ENCODE results near the gene BROX.
"Not testable (repeated sequence)": the region's sequence is repeated elsewhere in the genome, so short reads cannot be mapped to it uniquely, and the experiment has no call there.

BROX gene, protein sequence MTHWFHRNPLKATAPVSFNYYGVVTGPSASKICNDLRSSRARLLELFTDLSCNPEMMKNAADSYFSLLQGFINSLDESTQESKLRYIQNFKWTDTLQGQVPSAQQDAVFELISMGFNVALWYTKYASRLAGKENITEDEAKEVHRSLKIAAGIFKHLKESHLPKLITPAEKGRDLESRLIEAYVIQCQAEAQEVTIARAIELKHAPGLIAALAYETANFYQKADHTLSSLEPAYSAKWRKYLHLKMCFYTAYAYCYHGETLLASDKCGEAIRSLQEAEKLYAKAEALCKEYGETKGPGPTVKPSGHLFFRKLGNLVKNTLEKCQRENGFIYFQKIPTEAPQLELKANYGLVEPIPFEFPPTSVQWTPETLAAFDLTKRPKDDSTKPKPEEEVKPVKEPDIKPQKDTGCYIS

DNA sequence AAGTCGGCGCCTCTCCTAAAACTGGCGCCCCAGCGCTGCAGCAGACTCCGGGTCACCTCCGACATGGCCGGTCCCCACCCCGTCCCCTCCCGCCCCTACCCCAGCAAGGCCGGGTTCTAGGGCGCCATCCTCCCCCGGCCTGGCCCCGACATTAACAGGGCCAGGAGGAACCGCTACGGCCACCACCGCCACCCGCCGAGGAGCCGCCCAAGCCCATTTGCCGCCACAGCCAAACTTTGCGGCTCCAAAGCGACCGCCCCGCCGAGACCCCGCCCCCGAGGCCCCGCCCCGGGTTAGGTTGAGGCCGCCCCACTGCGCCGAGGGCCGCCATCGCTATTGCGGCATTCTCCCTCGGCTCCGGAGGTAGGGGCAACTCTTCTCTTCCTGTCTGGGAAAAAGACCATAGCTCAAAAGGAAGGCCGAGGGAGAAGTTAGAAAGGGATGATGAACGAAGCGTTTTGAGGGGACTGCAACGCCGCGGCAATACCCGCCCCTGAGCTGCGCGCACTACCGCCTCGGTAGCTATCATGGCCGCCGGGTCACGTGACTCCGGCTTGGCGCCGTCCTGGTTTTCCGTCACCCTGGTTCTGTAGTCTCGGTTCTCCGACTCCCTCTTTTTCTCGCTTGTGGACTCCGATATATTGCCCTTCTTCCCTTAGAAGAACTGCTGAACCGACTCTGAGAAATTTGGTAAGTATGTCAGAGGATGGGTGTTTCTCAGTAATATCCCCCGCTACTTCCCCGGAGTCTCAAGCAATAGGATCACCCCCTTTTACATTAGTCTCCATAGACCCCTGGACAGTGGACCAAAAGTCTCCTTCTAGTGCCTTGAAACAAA is at the start of gene BROX, which contains the start of gene AIDA:
Gene BROX, plus strand, starts transcription at position 312 of the 838 bp plus-strand sequence. CDS start 3,136 bp downstream, outside the sequence.
Gene AIDA, minus strand, starts transcription at position 239 of the 838 bp plus-strand sequence. Its CDS starts 174 bp downstream, at position 65.
- peak; percentile 89 for DNase-seq

DNA sequence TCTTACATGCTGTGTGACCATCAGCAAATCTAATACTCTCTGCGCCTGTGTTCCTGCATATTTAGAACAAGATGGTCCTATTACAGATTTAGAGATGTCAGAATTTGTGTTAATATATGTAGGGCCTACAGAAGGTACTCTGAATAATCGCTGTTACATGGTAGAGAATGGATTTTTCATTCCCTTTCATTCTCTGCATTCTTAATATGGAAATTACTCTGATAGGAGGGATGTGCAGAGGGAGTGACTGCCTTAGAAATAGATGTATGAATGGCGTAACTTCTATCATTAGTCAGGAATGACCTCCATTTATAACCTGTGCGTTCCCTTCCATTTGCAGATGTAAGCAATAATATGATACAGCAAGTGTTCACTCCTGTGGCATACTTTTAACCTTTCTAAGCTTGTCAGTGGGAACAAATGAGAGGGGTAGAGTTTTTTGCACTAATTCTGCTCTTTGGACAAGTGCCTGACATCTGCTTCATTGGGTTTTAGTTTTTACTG is 48.9 kb upstream of the BROX start:
- no peak for DNase-seq

DNA sequence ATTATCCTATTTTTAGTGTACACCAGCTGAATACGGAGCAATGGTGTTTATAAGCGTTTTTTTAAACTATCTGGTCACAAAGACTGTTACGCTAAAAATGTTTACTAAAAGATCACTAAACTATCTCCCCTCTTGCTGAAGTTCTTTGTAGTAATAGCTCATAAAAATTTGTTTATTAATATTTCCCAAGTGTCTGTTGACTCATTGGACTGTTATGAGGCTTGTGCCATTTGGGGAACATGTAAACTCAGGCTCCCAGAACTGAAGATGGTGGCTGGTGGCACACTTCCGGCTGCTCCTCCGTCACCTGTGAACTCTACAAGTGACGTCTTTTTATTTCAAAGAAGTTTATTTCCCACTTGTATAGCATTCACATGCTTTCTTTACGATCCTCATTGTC is 46.4 kb upstream of the BROX start:
- no peak for DNase-seq

DNA sequence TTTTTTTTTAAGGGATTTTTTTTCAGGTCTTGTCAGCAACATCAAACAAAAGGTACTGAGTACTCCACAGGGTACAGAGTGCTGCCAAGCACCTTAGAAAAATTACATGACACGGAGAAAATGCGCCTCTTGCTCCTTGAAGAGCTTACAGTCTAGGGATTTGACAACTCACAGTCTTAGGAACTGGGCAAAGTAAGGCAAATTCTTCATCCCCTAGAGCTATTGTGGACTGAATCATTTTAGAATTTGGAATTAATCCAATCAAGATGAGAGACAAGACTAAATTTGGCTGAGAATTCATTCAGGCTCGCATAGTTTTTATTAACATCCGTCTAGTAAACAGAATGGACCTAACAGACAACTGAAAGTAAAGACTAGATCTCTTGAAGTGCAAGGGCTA is 44.2 kb upstream of the BROX start:
- DNase-seq = not testable (repeated sequence)

DNA sequence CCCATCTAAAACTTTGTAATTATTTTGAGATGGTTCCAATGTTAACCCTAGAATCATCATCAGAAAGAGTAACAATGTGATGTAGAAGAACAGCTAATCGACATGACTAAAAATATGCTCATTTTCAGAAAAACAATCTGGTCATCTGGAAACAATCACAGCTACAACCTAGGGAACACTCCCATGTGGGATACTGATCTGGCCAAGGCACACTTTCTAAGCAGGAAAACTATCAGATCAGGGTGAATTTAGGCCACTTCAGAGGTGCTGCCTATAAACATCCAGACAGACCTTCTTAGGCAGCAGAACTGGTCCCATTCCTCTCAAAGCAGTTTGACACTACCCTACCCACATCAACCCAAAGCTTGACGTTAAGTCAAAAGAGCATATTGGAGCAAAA is 43.3 kb upstream of the BROX start:
- not testable (repeated sequence) for DNase-seq

DNA sequence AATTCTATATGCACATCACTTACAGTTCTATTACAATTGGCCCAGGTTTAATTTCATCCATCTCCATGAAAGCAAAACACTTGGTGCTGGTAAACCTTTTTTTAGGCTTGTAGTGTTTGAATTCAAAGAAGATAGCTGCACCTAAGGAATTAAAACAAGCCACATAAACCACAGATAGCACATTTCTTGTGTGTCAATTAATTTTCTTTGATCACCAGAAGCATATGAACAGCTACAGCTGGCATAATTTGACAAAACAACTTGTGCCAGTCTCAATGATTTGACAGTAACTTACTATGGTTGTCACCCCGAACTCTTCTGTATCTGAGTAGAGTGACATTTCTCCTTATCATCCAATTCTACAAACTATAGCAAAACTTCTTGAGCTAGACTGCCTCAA is 42.3 kb upstream of the BROX start:
- no peak for DNase-seq

DNA sequence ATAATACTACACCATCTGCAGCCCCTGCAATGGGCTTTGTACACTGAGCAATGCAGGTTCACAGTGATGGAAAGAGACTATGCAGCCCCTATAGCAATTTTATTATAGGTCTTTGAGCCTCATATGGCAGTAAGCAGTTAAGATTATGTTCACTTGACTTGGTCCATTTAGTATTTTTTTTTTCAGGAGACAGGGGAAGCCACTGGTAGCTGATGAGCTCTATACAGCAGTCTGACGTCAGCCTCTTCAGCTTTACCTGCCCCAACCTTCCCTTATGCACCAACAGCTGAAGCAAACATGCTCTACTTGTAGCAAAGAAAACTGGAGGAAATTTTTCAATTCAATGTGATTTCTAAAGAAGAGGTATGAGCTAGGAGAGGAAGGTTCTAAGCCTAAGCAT is 32.3 kb upstream of the BROX start:
- DNase-seq = no peak

DNA sequence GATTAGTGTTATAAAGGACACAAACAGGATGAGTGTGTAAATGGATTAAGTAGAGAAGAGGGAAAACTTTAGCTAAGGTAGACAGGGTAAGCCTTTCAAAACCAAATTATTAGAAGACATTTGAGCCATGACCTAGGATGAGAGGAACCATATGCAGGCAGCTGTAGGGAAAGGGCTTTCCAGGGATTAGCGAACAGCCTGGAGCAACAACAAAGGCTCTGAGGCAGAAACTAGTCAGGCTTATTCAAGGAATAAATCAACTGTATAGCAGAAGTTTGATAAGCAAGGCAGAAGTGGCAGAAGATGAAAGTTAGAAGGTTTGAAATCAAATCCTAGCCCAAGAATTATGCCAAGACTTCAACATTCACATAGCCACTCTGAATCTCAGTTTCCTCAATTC is 21.3 kb upstream of the BROX start:
- no peak for DNase-seq

DNA sequence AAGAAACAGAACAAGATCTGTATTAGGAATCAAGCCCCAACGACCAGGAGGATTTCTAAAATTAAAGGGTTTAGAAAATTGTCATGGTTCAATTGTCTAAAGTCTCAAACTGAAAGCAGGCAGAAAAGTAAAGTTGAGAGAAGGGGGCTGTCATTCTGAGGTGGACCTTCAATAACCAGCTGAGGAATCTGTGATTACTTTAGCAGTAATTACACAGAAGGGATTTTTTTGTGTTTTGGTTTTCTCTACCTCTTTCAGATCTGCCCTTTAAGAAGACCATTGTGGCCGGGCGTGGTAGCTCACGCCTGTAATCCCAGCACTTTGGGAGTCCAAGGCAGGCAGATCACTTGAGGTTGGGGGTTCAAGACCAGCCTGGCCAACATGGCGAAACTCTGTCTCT is 17.4 kb upstream of the BROX start:
- DNase-seq = no peak

DNA sequence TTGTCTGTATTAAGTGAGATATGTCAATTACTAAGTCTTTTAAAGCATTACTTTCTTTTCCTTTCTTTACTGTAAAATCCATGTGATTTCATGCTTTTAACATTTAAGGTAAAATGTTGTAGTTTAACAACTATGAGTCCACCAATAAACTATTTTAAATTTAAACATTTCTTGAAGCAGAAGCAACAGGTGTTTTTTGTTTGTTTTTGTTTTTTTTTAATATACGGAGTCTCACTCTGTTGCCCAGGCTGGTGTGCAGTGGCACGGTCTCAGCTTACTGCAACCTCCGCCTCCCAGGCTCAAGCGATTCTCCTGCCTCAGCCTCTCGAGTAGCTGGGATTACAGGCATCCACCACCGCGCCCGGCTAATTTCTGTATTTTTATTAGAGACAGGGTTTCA is 15.6 kb upstream of the BROX start:
- DNase-seq = no peak

DNA sequence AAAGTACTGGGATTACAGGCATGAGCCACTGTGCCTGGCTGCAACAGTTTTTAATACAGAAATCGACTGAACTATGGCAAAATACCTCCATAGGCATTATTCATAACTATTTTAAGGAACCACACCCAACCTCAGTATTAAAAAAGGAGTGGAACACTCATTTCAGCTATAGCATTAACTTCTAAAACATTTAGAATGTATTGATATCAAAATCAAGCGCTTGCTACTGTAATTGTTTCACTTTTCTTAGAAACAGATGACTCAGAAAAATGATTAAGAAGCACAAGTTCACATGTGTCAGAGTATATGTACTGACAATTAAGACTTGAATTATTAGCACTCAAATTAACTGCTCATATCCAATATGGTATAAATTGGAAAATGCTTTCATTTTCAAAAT is 15.2 kb upstream of the BROX start:
- no peak for DNase-seq

DNA sequence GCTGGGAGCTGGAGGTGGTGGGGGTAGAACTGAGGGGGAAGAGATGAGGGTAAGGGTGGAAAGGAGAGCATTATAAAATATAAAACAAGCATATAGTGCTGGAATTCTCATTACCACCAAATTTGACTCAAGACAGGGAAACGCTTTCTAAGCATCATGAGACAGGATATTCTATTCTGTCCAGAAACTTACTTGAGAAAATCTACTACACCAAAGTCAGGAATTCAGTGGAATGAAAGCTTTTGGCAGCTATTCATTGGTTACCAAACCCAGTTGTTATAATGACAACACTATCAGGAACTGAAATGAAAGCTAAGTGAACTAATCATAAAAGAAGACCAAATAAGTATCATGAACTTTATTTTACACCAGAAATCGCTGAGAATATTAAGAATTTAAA is 14.5 kb upstream of the BROX start:
- DNase-seq = no peak

DNA sequence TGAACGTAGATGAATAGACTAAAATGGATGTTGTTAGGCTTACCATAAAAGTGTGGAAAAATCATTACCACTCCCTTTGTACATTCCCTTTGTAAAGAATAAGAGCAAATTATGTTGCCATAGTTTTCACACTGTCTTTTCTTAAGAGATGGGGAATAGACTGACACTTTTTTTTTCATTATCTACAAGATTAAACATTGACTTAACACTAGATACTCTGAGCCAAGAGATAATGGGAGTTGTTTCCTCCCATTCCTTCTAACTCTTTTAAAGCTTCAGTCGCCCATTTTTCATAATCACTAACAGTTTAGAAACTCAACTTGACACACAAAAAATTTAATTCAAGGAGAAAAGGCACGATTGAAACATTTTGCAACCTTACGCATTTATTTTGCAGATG is 10.2 kb upstream of the BROX start:
- DNase-seq = no peak

DNA sequence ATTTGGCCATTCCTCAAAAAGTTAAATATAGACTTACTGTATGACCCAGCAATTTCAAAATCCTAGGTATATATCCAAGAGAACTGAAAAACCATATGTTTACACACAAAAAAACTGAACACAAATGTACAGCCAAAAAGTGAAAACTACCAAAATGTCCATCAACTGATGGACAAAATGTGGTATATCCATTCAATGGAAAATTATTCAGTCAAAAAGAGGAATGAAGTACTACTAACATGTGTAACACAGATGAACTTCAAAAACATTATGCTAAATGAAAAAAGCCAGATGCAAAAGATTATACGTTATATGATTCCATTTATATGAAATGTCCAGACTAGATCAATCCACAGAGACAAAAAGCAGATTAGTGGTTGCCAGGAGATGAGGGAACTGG is 8.1 kb upstream of the BROX start:
- no peak for DNase-seq

DNA sequence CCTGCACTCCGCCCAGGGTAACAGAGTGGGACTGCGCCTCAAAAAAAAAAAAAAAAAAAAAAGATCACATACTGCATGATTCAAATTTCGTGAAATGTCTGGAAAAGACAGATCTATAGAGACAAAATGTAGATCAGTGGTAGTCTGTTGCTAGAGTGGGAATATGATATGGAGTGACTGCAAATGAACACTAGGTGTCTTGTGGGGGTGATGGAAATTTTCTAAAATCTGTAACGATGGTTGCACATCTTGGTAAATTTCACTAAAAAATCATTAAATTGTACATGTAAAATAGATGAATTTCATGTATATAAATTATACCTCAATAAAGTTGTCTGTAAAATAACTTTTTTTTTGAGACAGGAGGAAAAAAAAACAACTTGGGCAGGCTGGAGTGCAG is 5.5 kb upstream of the BROX start:
- no peak for DNase-seq

DNA sequence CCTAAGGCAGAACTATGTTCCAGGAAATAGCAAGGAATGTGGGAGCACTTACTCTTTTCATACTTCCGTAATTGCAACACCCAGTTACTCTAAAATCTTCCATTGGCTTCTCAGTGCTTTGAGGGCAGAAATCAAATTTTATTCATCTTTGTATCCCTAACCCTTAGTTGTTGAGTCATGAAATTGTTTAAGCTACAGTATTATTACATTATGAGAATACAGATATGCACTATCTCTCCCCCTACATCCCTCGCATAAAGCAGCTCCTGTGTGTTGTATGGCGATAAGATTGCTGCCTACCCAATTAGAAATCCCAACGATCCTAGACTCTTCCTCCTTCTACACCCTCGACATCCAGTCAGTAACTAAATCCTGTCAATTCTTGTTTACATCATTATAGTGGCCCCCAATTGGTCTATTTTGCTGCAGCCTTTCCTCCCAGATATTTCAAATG is 2.6 kb upstream of the BROX start:
- DNase-seq = no peak

DNA sequence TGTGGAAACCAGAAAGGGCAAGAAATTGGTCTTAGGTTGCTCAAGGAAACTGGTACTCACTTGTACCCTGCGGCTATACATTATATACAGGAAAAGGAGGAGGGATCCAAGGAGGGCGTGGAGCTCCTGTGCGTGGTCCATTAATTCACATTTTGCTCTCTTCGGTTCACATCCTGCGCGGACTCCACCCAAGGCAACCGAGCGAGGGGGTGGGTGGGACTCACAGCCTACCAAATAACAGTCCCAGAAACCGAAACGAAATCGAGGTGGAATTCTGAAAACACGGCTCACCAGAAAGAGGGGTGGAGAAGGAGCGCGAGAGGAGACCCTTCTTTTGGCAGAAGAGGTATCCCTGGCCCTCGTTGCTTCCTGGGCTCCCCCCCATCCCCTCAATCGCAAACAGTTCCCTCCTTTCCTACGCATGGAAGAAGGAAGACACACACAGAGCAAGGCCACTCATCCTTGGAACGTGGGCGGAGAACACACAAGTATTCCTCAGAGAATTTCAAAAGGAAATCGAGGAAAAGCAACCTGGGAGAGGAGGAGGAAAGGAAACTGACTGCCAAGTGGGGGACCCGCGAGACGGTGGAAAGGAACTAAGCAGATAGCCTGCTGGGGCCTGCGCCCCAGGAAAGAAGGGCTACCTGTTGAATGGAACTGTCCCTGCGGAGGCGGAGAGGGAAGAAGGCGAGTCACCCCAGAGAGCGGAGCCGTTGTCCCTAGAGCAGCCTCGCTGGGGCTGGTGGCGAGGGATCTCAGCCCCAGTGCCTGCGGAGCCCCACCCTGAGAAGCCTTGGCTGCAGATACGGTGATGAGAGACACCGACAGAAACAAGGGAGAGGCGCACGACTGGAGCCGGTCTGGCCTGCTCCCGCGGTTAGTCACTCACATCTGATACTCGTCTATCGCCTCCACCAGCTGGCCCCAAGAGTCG is 778 bp upstream of the BROX start:
- peak; percentile 47 for DNase-seq

DNA sequence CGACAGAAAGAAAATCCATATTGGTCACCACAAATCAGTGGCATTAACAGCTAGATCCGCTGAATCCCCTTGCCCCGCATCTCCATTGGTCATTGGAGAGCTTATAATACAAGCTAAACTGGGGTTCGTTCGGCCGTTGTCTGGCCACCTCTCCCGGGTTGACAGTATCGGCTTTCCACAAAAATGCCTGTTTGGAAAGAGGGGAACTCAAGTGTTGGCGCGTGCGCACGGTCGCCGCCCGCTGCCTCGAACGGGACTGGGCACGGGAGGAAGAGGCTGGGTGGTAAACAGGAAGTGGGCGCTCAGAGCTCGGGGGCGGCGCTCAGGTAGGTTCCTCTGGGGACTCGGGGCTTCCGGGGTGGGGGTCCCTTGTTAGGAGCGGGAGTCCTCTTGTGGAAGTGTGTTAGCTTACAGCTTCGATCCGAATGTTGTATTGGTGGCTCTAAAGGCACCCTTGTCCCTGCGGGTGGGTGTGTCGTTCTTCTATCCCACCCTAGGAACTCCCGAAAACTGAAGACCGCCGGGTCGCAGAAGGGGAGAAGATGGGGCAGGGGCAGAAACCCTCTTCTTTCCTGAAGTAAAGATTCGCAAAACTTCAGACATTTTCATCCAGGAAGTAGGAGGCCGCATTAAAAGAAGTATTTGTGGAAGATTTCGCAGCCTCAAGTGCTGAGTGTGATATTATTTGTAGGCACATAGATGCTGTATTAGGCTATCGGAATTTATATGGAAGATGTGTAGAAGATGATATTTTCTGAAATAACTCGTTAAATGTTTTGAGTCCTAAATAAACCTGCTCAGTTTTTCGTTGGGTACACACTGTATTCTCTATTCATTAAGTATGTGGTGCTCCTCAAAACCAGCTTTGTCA is 962 bp downstream of the BROX start:
- peak; percentile 98 for DNase-seq

DNA sequence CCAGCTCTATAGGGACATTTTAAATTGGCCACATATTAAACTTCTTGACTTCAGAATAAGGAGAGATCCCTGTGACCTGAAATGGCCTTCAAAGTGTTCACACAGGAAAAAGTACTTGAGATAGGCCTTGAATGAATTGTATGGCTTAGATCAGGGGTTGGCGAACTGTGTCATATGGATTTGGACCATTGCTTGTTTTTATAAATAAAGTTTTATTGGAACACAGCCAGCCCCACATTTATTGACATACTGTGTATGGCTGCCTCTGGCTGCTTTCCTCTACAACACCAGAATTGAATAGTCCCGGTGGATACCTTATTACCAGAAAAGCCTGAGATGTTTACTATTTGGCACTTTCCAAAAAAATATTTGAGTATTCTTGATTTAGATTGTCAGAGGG is 4.0 kb downstream of the BROX start:
- DNase-seq = no peak

DNA sequence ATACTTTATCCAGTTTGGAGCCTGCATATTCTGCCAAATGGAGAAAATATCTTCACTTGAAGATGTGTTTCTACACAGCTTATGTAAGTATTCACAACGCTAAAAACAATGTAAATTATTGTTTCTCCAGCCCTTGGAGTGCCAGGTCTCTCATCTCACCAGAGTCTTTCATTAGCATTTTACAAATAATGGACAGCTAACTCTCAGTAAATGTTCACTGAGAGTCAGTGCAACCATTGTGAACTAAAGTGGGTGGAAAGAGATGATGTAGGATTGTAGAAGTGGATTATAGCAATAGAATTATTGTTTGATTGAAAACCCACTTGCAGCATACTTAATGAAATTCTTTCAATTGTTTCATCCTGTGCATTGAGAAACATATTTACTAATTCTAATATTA is 16.4 kb downstream of the BROX start:
- no peak for DNase-seq

DNA sequence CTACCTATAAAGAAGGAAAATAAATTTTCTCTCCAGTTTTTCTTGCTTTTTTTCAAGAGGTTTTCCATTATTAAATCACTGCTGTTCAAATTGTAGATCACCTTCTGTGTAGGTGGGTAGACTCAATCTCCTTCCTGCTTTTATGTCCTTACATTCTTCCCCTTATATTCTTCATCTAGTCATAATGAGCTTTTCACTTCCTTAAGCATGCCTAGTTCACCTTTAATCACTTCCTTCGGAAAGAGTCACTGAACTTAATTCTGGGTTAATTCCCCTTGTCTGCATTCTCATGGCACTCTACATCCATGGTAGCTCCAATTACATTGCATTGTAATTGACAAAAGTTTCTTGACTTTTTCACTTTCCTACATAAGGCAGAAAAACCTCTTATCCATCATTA is 18.5 kb downstream of the BROX start:
- DNase-seq = no peak
